ENCODE data around the gene LARP4.

- TF ChIP-seq CTCF (IDR thresholded peaks at IDR 0.05) (no peak), EP300 (IDR thresholded peaks at IDR 0.05) (no peak), POLR2A (IDR thresholded peaks at IDR 0.05) (no peak)
These were observed 52.1 kb downstream of the LARP4 start for GRCh38 chr12:50452795-50453194.

All from stomach (tissue), 4 donors.